K562 treated with DMSO at 1 percent for 48 hours (cell line): ENCODE measurements around the gene DYNC1LI1. TPM values are rescaled to one million over a fixed set of nuclear protein-coding genes. Genes with fewer than 3 reads are reported as not detected.

Experiments used
- total RNA-seq: library from RNA; unstranded; fragments of 300-600 nt; gene quantifications from 2 replicates; pipeline ENCODE4 v1.2.3, GENCODE V29; 2022; ENCODE audit warnings: low replicate concordance; ENCODE audit errors: extremely low read depth

Gene DYNC1LI1
- total RNA-seq, result not detected in 2 replicates

DNA sequence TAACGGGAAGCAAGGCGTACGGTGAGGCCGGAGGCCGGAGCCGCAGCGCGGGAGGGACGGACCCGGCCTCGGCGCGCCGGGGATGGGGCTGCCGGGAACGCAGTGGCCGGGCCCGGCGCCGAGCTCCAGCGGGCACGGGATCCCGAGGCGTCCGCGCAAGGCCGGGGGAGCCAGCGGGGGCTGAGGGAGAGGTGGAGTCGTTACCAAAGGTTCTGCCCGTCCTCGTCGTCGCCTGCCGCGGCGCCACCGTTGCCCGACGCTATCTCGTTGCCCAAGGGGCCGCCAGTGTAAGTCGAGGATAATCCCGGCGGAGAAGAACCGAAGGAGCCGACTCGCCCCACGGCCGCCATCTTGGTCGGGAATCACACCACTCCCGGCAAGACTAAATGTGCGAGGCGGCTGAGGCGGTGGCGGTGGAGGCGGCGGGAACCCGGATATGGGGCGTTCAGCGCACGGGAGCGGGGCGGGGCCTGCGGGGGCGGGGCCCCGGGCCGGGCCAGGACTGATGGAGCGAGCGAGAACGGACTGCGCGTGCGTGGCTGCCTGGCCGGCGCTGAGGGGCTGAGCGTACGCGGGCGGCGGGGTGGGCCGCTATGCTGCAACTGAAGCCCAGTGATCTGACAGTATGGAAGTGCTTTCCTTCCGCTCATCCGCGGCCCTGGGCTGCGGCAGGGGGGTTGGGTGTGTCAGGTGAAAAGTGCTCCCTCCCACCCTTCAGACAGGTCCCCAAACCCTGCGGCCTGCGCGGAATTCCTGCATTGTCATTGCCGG is at the start of gene DYNC1LI1:
TSS of gene DYNC1LI1 (minus strand) at position 438 of the 771 bp plus-strand sequence. CDS start at position 350, 88 bp downstream.

DNA sequence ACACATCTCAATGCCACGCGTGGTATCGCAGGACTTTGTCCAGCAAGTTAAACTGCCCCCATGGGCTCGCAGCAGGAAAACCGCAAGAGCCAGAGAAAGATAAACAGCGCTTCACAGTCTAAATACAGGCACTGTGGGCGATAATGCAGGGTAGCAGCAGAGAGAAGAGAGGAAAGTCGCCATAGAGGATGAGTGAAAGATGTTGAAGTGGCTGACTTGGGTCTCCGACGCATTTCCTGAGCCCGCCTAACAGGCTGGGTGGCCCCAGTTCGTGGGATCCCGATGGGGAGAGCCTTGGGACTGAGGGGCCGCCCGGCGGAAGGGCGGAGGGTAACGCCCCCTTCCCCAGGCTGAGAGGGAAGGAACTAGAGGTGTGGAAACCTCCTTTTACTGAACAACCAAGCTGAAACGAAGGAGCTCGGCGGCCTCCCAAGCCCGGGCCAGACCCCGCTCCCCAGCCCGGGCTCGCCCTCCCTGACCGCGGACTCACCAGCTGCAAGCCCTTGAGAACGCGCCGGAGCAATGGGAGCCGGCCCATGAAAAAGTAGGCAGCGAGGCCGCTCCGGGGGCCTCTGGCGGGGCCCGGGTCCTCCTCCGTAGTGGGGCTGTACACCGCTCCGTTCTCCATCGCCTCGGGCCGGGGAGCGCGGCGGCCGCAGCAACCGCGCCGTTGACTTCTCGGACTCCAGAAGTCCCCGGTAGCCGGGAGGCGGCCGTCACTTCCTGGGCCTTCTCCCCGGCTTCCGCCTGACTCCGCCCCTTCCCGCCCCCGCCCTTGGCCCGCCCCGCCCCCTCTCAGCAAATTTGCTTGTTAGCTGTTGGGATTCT is 68.3 kb downstream of the DYNC1LI1 start, which contains the start of gene CMTM6:
TSS of gene CMTM6 (minus strand) at position 735 of the 828 bp plus-strand sequence. CDS start at position 628, 107 bp downstream.

Other genes with a start within 250 kb of the DYNC1LI1 start
- not detected in 2 replicates for gene CMTM7, start 179.0 kb downstream of the DYNC1LI1 start, total RNA-seq
- gene CMTM6, start 68.0 kb downstream of the DYNC1LI1 start, total RNA-seq, result not detected in 2 replicates
- gene CNOT10, start 114.3 kb upstream of the DYNC1LI1 start, total RNA-seq, result not detected in 2 replicates
- gene TRIM71, start 247.1 kb upstream of the DYNC1LI1 start, total RNA-seq, result not detected in 2 replicates